Hepatocyte (in vitro differentiated cells): ENCODE measurements around the gene DDT.
"Not testable (repeated sequence)": the region's sequence is repeated elsewhere in the genome, so short reads cannot be mapped to it uniquely, and the experiment has no call there.

Experiments used
- EZH2 ChIP-seq: fragments of 200-600 bp; sonication (generic); IDR thresholded peaks from 2 replicates; pipeline ENCODE4 v1.6.1; 2016; ENCODE audit warnings: antibody characterized with exemption, mild to moderate bottlenecking, borderline replicate concordance
- EZH2phosphoT487 ChIP-seq: fragments of 200-600 bp; sonication (generic); IDR thresholded peaks from one replicate; pipeline ENCODE4 v1.6.1; 2018; ENCODE audit warnings: antibody characterized with exemption, mild to moderate bottlenecking, low read depth, moderate library complexity; ENCODE audit not compliant: unreplicated experiment, severe bottlenecking
- TF ChIP-seq, protein P1 (sequence below): fragments of 200-600 bp; sonication (generic); IDR thresholded peaks from 2 replicates; pipeline ENCODE4 v1.5.1; 2016; ENCODE audit warnings: antibody characterized with exemption, mild to moderate bottlenecking; ENCODE audit not compliant: poor library complexity

DNA sequence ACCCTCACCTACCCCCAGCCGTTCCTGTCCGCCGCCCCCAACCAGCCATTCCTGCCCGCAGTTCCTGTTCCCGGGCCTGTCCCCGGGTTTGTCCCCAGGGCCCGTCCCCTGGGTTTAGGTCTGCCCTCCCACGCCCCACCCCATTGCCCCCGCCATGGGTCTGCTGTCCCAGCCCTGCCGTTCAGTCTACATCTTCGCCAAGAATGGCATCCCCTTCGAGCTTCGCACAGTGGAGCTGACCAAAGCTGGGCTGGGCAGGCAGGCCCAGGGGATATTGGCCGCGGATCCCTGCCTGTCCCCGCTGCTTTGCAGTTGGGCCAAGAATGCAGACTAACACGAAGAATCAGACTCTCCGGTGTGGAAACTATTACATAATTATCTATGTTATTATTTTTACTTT is 24.5 kb downstream of the DDT start:
- TF ChIP-seq, protein P1, sequence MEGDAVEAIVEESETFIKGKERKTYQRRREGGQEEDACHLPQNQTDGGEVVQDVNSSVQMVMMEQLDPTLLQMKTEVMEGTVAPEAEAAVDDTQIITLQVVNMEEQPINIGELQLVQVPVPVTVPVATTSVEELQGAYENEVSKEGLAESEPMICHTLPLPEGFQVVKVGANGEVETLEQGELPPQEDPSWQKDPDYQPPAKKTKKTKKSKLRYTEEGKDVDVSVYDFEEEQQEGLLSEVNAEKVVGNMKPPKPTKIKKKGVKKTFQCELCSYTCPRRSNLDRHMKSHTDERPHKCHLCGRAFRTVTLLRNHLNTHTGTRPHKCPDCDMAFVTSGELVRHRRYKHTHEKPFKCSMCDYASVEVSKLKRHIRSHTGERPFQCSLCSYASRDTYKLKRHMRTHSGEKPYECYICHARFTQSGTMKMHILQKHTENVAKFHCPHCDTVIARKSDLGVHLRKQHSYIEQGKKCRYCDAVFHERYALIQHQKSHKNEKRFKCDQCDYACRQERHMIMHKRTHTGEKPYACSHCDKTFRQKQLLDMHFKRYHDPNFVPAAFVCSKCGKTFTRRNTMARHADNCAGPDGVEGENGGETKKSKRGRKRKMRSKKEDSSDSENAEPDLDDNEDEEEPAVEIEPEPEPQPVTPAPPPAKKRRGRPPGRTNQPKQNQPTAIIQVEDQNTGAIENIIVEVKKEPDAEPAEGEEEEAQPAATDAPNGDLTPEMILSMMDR: not testable (repeated sequence)
- TF ChIP-seq EZH2phosphoT487, EZH2: not testable (repeated sequence)
